Measurements from ENCODE around the gene MYO1F.

The MYO1F gene

GRCh38 chr19:8487137-8487851 lies 89.9 kb downstream of the MYO1F start:
- CTCF ChIA-PET = no interaction called here

GRCh38 chr19:8486661-8487136 lies 90.5 kb downstream of the MYO1F start:
- ChIA-PET CTCF (no interaction called here), POLR2A (no interaction called here)
- TF ChIP-seq NFRKB (IDR thresholded peaks at IDR 0.05) (no peak), SUZ12 (IDR thresholded peaks at IDR 0.05) (no peak), SP1 (IDR thresholded peaks at IDR 0.05) (no peak), LEF1 (IDR thresholded peaks at IDR 0.05; ENCODE audit: borderline replicate concordance) (no peak), ELF4 (IDR thresholded peaks at IDR 0.05) (no peak), HDGF (IDR thresholded peaks at IDR 0.05; ENCODE audit: borderline replicate concordance) (no peak), ARNT (IDR thresholded peaks at IDR 0.05) (no peak), PKNOX1 (IDR thresholded peaks at IDR 0.05) (no peak), L3MBTL2 (conservative IDR thresholded peaks at IDR 0.05) (no peak), ZNF384 (IDR thresholded peaks at IDR 0.05) (no peak), FOXM1 (IDR thresholded peaks at IDR 0.05; ENCODE audit: borderline replicate concordance) (no peak), FOXA1 (IDR thresholded peaks at IDR 0.05) (no peak), FOXK2 (IDR thresholded peaks at IDR 0.05) (no peak), TARDBP (IDR thresholded peaks at IDR 0.05) (no peak), BHLHE40 (IDR thresholded peaks at IDR 0.05; ENCODE audit: borderline replicate concordance) (no peak), CTBP1 (IDR thresholded peaks at IDR 0.05; ENCODE audit: borderline replicate concordance) (no peak)
- DNase-seq (ENCODE audit: extremely low spot score) = no peak

More at GRCh38 chr19:8487137-8487851, 89.9 kb downstream of the MYO1F start:
- no peak for DNase-seq (ENCODE audit: extremely low spot score)
- POLR2A ChIA-PET = interaction anchor here (0.5 to 1.3 kb wide), 3 partner anchors 18 to 95 kb away, joined by 3 to 4 read pairs (median 3); partner anchors contain the start of gene ZNF414
- TF ChIP-seq TARDBP (IDR thresholded peaks at IDR 0.05) (no peak), L3MBTL2 (conservative IDR thresholded peaks at IDR 0.05) (no peak), FOXK2 (IDR thresholded peaks at IDR 0.05) (no peak), ZNF384 (IDR thresholded peaks at IDR 0.05) (no peak), FOXM1 (IDR thresholded peaks at IDR 0.05; ENCODE audit: borderline replicate concordance) (no peak), BHLHE40 (IDR thresholded peaks at IDR 0.05; ENCODE audit: borderline replicate concordance) (no peak), LEF1 (IDR thresholded peaks at IDR 0.05; ENCODE audit: borderline replicate concordance) (no peak), FOXA1 (IDR thresholded peaks at IDR 0.05) (no peak), PKNOX1 (IDR thresholded peaks at IDR 0.05) (no peak), ELF4 (IDR thresholded peaks at IDR 0.05) (no peak), ARNT (IDR thresholded peaks at IDR 0.05) (no peak), NFRKB (IDR thresholded peaks at IDR 0.05) (no peak), SP1 (IDR thresholded peaks at IDR 0.05) (no peak), SUZ12 (IDR thresholded peaks at IDR 0.05) (no peak), HDGF (IDR thresholded peaks at IDR 0.05; ENCODE audit: borderline replicate concordance) (no peak), CTBP1 (IDR thresholded peaks at IDR 0.05; ENCODE audit: borderline replicate concordance) (no peak)

- DNase-seq (ENCODE audit: extremely low spot score) = no peak
- no peak for TF ChIP-seq PKNOX1 (IDR thresholded peaks at IDR 0.05)
- TF ChIP-seq BHLHE40 (IDR thresholded peaks at IDR 0.05; ENCODE audit: borderline replicate concordance) = no peak
- TF ChIP-seq LEF1 (IDR thresholded peaks at IDR 0.05; ENCODE audit: borderline replicate concordance) = no peak
- no peak for TF ChIP-seq TARDBP (IDR thresholded peaks at IDR 0.05)
- TF ChIP-seq HDGF (IDR thresholded peaks at IDR 0.05; ENCODE audit: borderline replicate concordance) = no peak
- no peak for TF ChIP-seq ELF4 (IDR thresholded peaks at IDR 0.05)
- TF ChIP-seq ARNT (IDR thresholded peaks at IDR 0.05) = no peak
- no peak for TF ChIP-seq L3MBTL2 (conservative IDR thresholded peaks at IDR 0.05)
- no peak for TF ChIP-seq NFRKB (IDR thresholded peaks at IDR 0.05)
- ChIA-PET CTCF (no interaction called here), POLR2A (no interaction called here)
Measured at GRCh38 chr19:8485561-8486371, 91.5 kb downstream of the MYO1F start.

GRCh38 chr19:8484331-8484894 lies 92.8 kb downstream of the MYO1F start:
- DNase-seq (ENCODE audit: extremely low spot score) = no peak
- TF ChIP-seq HDGF (IDR thresholded peaks at IDR 0.05; ENCODE audit: borderline replicate concordance) (no peak), PKNOX1 (IDR thresholded peaks at IDR 0.05) (no peak), ELF4 (IDR thresholded peaks at IDR 0.05) (no peak), FOXA1 (IDR thresholded peaks at IDR 0.05) (no peak), SUZ12 (IDR thresholded peaks at IDR 0.05) (no peak), NFRKB (IDR thresholded peaks at IDR 0.05) (no peak), BHLHE40 (IDR thresholded peaks at IDR 0.05; ENCODE audit: borderline replicate concordance) (no peak), CTBP1 (IDR thresholded peaks at IDR 0.05; ENCODE audit: borderline replicate concordance) (no peak), TARDBP (IDR thresholded peaks at IDR 0.05) (no peak), ZNF384 (IDR thresholded peaks at IDR 0.05) (no peak), FOXK2 (IDR thresholded peaks at IDR 0.05) (no peak), FOXM1 (IDR thresholded peaks at IDR 0.05; ENCODE audit: borderline replicate concordance) (no peak), L3MBTL2 (conservative IDR thresholded peaks at IDR 0.05) (no peak), ARNT (IDR thresholded peaks at IDR 0.05) (no peak)
- ChIA-PET CTCF (no interaction called here), POLR2A (no interaction called here)

Measured in HEK293T (cell line).